MM.1S (cell line): ENCODE data around the gene RFXANK.

Experiments
- DNase-seq: peaks from one replicate; pipeline ENCODE4 v3.0.0-alpha.2; 2015
- H2AFZ ChIP-seq: fragments of 300-600 bp; sonication (generic); 2 replicates; pipeline ENCODE4 v1.6.0; 2016; ENCODE audit warnings: antibody characterized with exemption, low read length
- H3F3A ChIP-seq: fragments of 300-600 bp; sonication (generic); 2 replicates; pipeline ENCODE4 v1.6.1; 2016; ENCODE audit warnings: mild to moderate bottlenecking, antibody characterized with exemption, low read length, moderate library complexity, mixed read lengths; ENCODE audit not compliant: insufficient read depth
- H3K27ac ChIP-seq: fragments of 300-600 bp; sonication (generic); 2 replicates; pipeline ENCODE4 v1.5.1; 2016; ENCODE audit warnings: mild to moderate bottlenecking, low read length
- H3K27me3 ChIP-seq: fragments of 300-600 bp; sonication (generic); replicated peaks from 2 replicates; pipeline ENCODE4 v1.6.0; 2016; ENCODE audit warnings: low read length; ENCODE audit not compliant: insufficient read depth
- H3K36me3 ChIP-seq: fragments of 300-600 bp; sonication (generic); replicated peaks from 2 replicates; pipeline ENCODE4 v1.6.1; 2016; ENCODE audit warnings: mild to moderate bottlenecking, low read length, mixed read lengths; ENCODE audit not compliant: insufficient read depth
- H3K4me1 ChIP-seq: fragments of 300-600 bp; sonication (generic); 2 replicates; pipeline ENCODE4 v1.6.1; 2016; ENCODE audit warnings: low read length, mixed read lengths
- H3K4me2 ChIP-seq: fragments of 300-600 bp; sonication (generic); 2 replicates; pipeline ENCODE4 v1.6.0; 2016; ENCODE audit warnings: low read depth, low read length
- H3K4me3 ChIP-seq: fragments of 300-600 bp; sonication (generic); 2 replicates; pipeline ENCODE4 v1.5.1; 2016; ENCODE audit warnings: low read length, mixed read lengths
- H3K79me2 ChIP-seq: fragments of 300-600 bp; sonication (generic); 2 replicates; pipeline ENCODE4 v1.6.1; 2016; ENCODE audit warnings: mixed run types, low read length, mixed read lengths
- H3K9ac ChIP-seq: fragments of 300-600 bp; sonication (generic); 2 replicates; pipeline ENCODE4 v1.6.1; 2016; ENCODE audit warnings: low read length, mixed read lengths
- H3K9me2 ChIP-seq: fragments of 300-600 bp; sonication (generic); replicated peaks from 2 replicates; pipeline ENCODE4 v1.6.1; 2016; ENCODE audit warnings: mild to moderate bottlenecking, low read length, mixed read lengths; ENCODE audit not compliant: insufficient read depth
- H3K9me3 ChIP-seq: fragments of 300-600 bp; sonication (generic); replicated peaks from 2 replicates; pipeline ENCODE4 v1.6.1; 2016; ENCODE audit warnings: mild to moderate bottlenecking, low read length, mixed read lengths; ENCODE audit not compliant: insufficient read depth
- H4K20me1 ChIP-seq: fragments of 300-600 bp; sonication (generic); 2 replicates; pipeline ENCODE4 v1.6.1; 2016; ENCODE audit warnings: mild to moderate bottlenecking, low read length, moderate library complexity, mixed read lengths; ENCODE audit not compliant: insufficient read depth
- CTCF ChIP-seq: fragments of 300-600 bp; sonication (generic); IDR thresholded peaks from 2 replicates; pipeline ENCODE4 v1.5.1; 2016; ENCODE audit warnings: antibody characterized with exemption, low read length, mixed read lengths
- EZH2 ChIP-seq: fragments of 300-600 bp; sonication (generic); optimal IDR thresholded peaks from 2 replicates; pipeline ENCODE3; 2017; ENCODE audit warnings: low read depth, mild to moderate bottlenecking, antibody characterized with exemption, low read length, mixed read lengths
- EZH2phosphoT487 ChIP-seq: fragments of 300-600 bp; sonication (generic); IDR thresholded peaks from 2 replicates; pipeline ENCODE4 v1.6.1; 2018; ENCODE audit warnings: antibody characterized with exemption, low read length

Gene RFXANK

GRCh38 chr19:19234220-19234816 lies 42.3 kb downstream of the RFXANK start:
- Histone ChIP-seq H3K27me3 (peaks cover 62% of the 10 kb centered on the region), H4K20me1 (no peaks in the 10 kb centered on the region), H3K9me3 (no peaks in the 10 kb centered on the region), H3K4me3 (no peak overlapping the region), H3K9ac (no peak overlapping the region), H3K9me2 (no peaks in the 10 kb centered on the region), H3K36me3 (no peaks in the 10 kb centered on the region), H3K4me2 (no peak overlapping the region), H2AFZ (no peak overlapping the region), H3K79me2 (no peaks in the 10 kb centered on the region), H3K27ac (no peak overlapping the region), H3K4me1 (no peaks in the 10 kb centered on the region), H3F3A (no peaks in the 10 kb centered on the region)
- DNase-seq: no peak
- TF ChIP-seq CTCF: no peak
- TF ChIP-seq EZH2: no peak
- TF ChIP-seq EZH2phosphoT487: no peak

GRCh38 chr19:19236173-19236572 lies 44.1 kb downstream of the RFXANK start:
- no peaks in the 10 kb centered on the region for H3K9me2 ChIP-seq
- H3K79me2 ChIP-seq: no peaks in the 10 kb centered on the region
- H2AFZ ChIP-seq: no peak overlapping the region
- H3K27me3 ChIP-seq: peaks cover 55% of the 10 kb centered on the region
- no peaks in the 10 kb centered on the region for H3K4me1 ChIP-seq
- no peaks in the 10 kb centered on the region for H4K20me1 ChIP-seq
- H3K9me3 ChIP-seq: no peaks in the 10 kb centered on the region
- no peak overlapping the region for H3K4me3 ChIP-seq
- no peak overlapping the region for H3K4me2 ChIP-seq
- no peak for DNase-seq
- TF ChIP-seq CTCF (no peak), EZH2phosphoT487 (no peak), EZH2 (no peak)
- H3K27ac ChIP-seq: no peak overlapping the region
- no peaks in the 10 kb centered on the region for H3K36me3 ChIP-seq
- H3K9ac ChIP-seq: no peak overlapping the region
- H3F3A ChIP-seq: no peaks in the 10 kb centered on the region

GRCh38 chr19:19238126-19238894 lies 46.3 kb downstream of the RFXANK start:
- Histone ChIP-seq H3K4me1 (no peaks in the 10 kb centered on the region), H3K36me3 (no peaks in the 10 kb centered on the region), H3K27me3 (peaks cover 36% of the 10 kb centered on the region), H3K9me3 (no peaks in the 10 kb centered on the region), H3K79me2 (no peaks in the 10 kb centered on the region), H3K4me3 (no peak overlapping the region), H3F3A (no peaks in the 10 kb centered on the region), H3K9ac (no peak overlapping the region), H3K4me2 (no peak overlapping the region), H4K20me1 (no peaks in the 10 kb centered on the region), H3K27ac (no peak overlapping the region), H2AFZ (no peak overlapping the region), H3K9me2 (no peaks in the 10 kb centered on the region)
- no peak for DNase-seq
- TF ChIP-seq EZH2phosphoT487 (no peak), EZH2 (no peak), CTCF (no peak)
